Mesothelial cell of epicardium (in vitro differentiated cells): Measurements from ENCODE around the gene ADAMTSL4. TPM values are rescaled to one million over a fixed set of nuclear protein-coding genes. Genes with fewer than 3 reads are reported as not detected.

ENCODE experiments used
- DNase-seq, 2 experiments: peaks; one replicate each; pipeline ENCODE4 v3.0.0; 2021; ENCODE audit warnings: low spot score in 2 of 2; ENCODE audit not compliant: unreplicated experiment in 2 of 2
- H3K27ac Mint-ChIP-seq: 2 replicates; pipeline ENCODE4 v1.8.0; 2021; ENCODE audit warnings: mixed read lengths
- H3K27me3 Mint-ChIP-seq: 2 replicates; pipeline ENCODE4 v1.8.0; 2021; ENCODE audit warnings: low read depth, mixed read lengths
- H3K36me3 Mint-ChIP-seq: 2 replicates; pipeline ENCODE4 v1.8.0; 2021; ENCODE audit warnings: mixed read lengths
- H3K4me1 Mint-ChIP-seq: 2 replicates; pipeline ENCODE4 v1.8.0; 2021; ENCODE audit warnings: mixed read lengths
- H3K4me3 Mint-ChIP-seq: 2 replicates; pipeline ENCODE4 v1.8.0; 2021; ENCODE audit warnings: mild to moderate bottlenecking, moderate library complexity, mixed read lengths
- H3K9me3 Mint-ChIP-seq: 2 replicates; pipeline ENCODE4 v1.8.0; 2021; ENCODE audit warnings: mixed read lengths
- total RNA-seq: library from RNA; stranded (reverse); gene quantifications from 3 replicates; pipeline ENCODE4 v1.2.1, GENCODE V29; 2021
- TF ChIP-seq, protein P1 (sequence below): fragments of 200-600 bp; sonication (generic); IDR thresholded peaks from one replicate; pipeline ENCODE4 v1.5.0; 2021; ENCODE audit warnings: antibody characterized with exemption; ENCODE audit not compliant: unreplicated experiment

ADAMTSL4 gene
- total RNA-seq, 1 donor from 2014 or later, result 16.6 TPM

DNA sequence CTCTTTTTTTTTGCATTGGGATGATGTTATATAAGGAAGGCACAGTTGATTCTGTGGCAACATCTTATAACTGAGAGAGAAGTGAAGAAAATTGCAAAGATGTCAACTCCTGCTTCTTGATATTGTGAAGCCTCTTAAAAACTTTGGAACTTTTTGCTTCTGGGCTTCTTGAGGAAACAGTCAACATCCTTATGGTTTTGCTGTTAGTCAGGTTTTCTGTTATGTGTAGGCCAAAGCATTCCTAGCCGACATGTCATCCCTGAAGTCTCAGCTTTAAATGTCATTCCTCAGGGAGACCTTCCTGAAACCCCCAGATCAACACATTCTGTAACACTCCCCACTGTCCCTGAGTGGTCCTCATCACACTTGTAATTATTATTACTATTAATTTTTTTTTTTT, 21.0 kb upstream of the ADAMTSL4 start:
- H3K27ac Mint-ChIP-seq, result no peak overlapping the region
- H3K4me1 Mint-ChIP-seq, result peaks cover 12% of the 10 kb centered on the region
- no peak overlapping the region for H3K4me3 Mint-ChIP-seq
- H3K27me3 Mint-ChIP-seq, result no peaks in the 10 kb centered on the region
- no peaks in the 10 kb centered on the region for H3K9me3 Mint-ChIP-seq
- no peaks in the 10 kb centered on the region for H3K36me3 Mint-ChIP-seq
- no peak for DNase-seq
- TF ChIP-seq, protein P1, sequence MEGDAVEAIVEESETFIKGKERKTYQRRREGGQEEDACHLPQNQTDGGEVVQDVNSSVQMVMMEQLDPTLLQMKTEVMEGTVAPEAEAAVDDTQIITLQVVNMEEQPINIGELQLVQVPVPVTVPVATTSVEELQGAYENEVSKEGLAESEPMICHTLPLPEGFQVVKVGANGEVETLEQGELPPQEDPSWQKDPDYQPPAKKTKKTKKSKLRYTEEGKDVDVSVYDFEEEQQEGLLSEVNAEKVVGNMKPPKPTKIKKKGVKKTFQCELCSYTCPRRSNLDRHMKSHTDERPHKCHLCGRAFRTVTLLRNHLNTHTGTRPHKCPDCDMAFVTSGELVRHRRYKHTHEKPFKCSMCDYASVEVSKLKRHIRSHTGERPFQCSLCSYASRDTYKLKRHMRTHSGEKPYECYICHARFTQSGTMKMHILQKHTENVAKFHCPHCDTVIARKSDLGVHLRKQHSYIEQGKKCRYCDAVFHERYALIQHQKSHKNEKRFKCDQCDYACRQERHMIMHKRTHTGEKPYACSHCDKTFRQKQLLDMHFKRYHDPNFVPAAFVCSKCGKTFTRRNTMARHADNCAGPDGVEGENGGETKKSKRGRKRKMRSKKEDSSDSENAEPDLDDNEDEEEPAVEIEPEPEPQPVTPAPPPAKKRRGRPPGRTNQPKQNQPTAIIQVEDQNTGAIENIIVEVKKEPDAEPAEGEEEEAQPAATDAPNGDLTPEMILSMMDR, result no peak

DNA sequence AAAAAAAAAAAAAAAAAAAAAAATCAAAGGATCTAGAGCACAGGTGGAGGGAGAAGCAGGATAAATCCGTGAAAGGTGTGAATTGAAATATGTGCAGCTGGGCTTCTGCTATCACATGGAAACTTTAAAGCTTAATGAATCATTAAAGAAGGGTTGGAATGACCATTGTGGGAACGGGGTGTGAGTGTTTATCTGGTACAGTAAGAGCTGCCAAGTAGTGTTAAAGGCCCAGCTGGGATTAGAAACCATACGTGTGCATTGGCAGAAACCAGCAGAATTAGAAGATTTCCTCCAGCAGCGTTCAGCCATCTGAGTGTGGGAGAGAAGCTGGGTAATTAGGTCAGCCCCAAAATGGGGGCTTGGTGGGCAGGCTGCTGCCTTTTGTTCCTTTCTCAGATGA, 20.2 kb upstream of the ADAMTSL4 start:
- no peaks in the 10 kb centered on the region for H3K9me3 Mint-ChIP-seq
- H3K36me3 Mint-ChIP-seq, result no peaks in the 10 kb centered on the region
- H3K4me1 Mint-ChIP-seq, result peaks cover 7% of the 10 kb centered on the region
- DNase-seq, result no peak
- H3K27me3 Mint-ChIP-seq, result no peaks in the 10 kb centered on the region
- H3K4me3 Mint-ChIP-seq, result no peak overlapping the region
- peak overlapping the region; percentile 21 for H3K27ac Mint-ChIP-seq
- TF ChIP-seq, protein P1, result no peak

DNA sequence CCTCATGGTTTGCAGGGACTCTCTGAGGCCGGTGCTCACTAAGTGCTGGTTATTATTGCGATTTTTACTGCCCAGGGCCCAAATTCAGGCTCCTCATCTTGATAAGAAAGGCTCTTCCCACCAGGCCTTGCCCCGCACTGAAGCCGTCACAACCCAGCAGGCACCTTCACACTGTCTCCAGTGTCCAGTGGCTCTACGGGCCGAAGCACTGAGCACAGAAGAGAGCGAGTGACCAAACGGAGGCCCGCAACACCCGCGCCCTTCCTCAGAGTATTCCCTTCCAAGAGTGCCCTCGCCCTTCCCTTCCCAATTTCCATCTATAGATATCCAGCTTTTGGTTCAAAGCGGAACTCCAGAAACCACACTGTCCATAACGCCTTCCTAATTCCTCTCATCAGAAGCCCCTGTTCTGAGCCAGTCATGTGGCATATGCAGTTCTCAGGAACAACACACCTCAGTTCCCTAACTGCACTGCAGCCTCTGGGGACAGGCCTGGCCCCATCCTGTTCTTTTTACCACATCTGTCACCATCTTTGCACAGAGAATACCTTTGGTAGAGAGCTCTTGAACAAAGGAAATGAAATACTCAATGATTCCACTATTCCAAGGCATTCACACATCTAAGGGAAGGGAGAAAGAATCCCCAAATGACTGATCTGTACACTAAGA, 18.6 kb upstream of the ADAMTSL4 start:
- H3K4me1 Mint-ChIP-seq, result peaks cover 7% of the 10 kb centered on the region
- TF ChIP-seq, protein P1, result no peak
- H3K27me3 Mint-ChIP-seq, result no peaks in the 10 kb centered on the region
- DNase-seq, result no peak
- H3K4me3 Mint-ChIP-seq, result no peak overlapping the region
- H3K27ac Mint-ChIP-seq, result no peak overlapping the region
- H3K9me3 Mint-ChIP-seq, result no peaks in the 10 kb centered on the region
- no peaks in the 10 kb centered on the region for H3K36me3 Mint-ChIP-seq

DNA sequence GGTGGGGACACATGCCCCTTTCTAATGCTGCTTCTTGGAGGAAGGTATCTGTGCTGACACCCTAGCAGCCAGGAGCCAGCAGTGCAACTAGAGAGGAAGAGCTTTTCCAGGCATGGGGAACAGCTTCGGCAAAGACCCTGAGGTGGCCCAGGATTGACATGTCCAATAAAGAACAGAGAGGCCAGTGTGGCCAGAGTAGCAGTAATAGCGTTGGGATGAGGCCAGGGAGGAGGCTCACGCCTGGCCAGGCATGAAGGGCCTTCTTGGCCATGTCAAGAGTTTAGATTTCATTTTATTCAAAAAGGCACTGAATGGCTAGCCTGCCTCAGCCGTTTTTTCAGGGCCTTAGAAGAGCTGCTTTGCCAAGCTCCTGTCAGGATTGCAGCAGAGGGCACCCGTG, 16.3 kb upstream of the ADAMTSL4 start:
- TF ChIP-seq, protein P1, result peak; percentile 5
- H3K4me1 Mint-ChIP-seq, result peaks cover 14% of the 10 kb centered on the region
- no peaks in the 10 kb centered on the region for H3K27me3 Mint-ChIP-seq
- no peak for DNase-seq
- H3K36me3 Mint-ChIP-seq, result no peaks in the 10 kb centered on the region
- H3K9me3 Mint-ChIP-seq, result no peaks in the 10 kb centered on the region
- no peak overlapping the region for H3K4me3 Mint-ChIP-seq
- peak overlapping the region; percentile 44 for H3K27ac Mint-ChIP-seq

DNA sequence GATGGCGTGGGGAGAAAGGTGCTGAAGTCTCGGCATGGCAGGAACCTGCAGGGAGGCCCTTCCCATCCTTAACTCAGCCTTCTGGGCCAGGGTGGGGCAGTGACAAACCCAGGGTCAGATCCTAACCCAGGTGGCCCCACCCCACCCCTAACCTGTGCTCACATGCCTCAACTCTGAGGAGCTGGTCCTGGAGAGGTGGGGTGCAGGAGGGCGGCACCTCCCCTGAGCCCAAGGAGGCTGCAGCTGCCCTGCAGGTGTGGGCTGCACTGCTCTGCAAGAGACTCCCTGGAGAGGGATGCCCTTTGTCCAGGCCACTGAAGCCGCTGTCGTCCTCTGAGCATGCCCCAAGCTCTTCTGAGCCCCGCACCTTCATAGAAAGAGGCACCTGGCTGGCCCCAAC, 15.2 kb upstream of the ADAMTSL4 start:
- Mint-ChIP-seq H3K9me3 (no peaks in the 10 kb centered on the region), H3K27ac (no peak overlapping the region), H3K4me1 (peaks cover 24% of the 10 kb centered on the region)

More for the DNA sequence above, 15.2 kb upstream of the ADAMTSL4 start:
- no peaks in the 10 kb centered on the region for H3K27me3 Mint-ChIP-seq
- no peak for DNase-seq
- H3K4me3 Mint-ChIP-seq, result no peak overlapping the region
- H3K36me3 Mint-ChIP-seq, result no peaks in the 10 kb centered on the region
- TF ChIP-seq, protein P1, result no peak
